AG20443 (cell line): ENCODE data around the gene TTC28.
"Not testable (repeated sequence)": the region's sequence is repeated elsewhere in the genome, so short reads cannot be mapped to it uniquely, and the experiment has no call there.

Experiments
- DNase-seq: peaks from one replicate; pipeline ENCODE4 v3.0.0; 2012; ENCODE audit warnings: low spot score, mixed read lengths

TTC28 gene

GRCh38 chr22:28601915-28602314 lies 77.7 kb downstream of the TTC28 start:
- DNase-seq, result no peak

DNA sequence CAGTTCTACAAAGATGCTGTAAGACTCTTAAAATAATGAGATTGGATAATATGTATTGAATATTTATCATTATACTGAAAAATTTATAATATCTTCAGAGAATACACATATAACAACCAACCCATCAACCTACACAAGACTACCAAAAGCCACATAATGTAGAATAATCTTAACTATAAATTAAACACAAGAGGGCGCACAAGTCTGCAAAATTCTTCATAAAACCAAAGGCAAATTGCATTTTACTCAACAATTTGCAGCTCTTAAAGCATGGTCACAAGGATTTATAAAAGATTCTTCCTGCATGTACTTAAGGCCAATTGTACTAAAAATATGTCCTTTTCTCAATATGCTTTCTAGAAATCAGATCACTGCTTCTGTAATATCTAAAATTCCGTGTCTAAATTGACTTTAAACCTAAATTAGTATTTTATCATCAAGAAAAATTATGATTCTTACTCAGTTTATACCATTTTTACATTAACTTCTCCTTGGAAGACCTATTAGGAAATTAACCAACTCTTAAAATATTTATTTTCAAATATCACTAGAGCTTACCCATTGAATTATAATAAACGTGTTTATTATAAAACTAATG lies 79.0 kb downstream of the TTC28 start:
- DNase-seq, result peak; percentile 40

- no peak for DNase-seq
These were observed 79.9 kb downstream of the TTC28 start for GRCh38 chr22:28599693-28600092.

- no peak for DNase-seq
These were observed 82.0 kb downstream of the TTC28 start for GRCh38 chr22:28597665-28598064.

- DNase-seq, result peak; percentile 49
These were observed 84.7 kb downstream of the TTC28 start for GRCh38 chr22:28594797-28595462.

- DNase-seq, result no peak
These were observed 85.4 kb downstream of the TTC28 start for GRCh38 chr22:28594076-28594796.

- no peak for DNase-seq
These were observed 86.3 kb downstream of the TTC28 start for GRCh38 chr22:28593299-28593698.

GRCh38 chr22:28589102-28589750 lies 90.4 kb downstream of the TTC28 start:
- DNase-seq, result no peak

GRCh38 chr22:28585324-28585723 lies 94.3 kb downstream of the TTC28 start:
- DNase-seq, result no peak

DNA sequence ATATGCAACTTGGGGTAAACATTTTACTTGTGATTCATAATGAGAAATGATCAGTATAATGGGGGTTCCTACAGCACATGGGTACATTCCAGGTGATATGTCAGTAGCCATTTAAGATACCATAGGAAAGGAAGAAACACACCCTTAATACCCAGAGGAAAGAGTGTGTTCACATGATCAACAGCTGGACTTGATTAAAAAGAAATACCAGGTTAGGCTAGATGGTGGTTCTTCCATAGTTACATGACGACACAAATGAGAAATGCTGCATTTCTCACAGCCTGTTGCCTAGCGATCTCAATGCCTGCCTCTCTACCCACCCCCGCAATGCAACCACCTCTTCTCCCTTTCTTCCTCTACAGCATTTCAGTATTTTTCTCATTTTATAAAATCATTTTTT lies 96.8 kb downstream of the TTC28 start:
- DNase-seq, result peak; percentile 84

- DNase-seq, result no peak
These were observed 98.6 kb downstream of the TTC28 start for GRCh38 chr22:28581016-28581415.

DNA sequence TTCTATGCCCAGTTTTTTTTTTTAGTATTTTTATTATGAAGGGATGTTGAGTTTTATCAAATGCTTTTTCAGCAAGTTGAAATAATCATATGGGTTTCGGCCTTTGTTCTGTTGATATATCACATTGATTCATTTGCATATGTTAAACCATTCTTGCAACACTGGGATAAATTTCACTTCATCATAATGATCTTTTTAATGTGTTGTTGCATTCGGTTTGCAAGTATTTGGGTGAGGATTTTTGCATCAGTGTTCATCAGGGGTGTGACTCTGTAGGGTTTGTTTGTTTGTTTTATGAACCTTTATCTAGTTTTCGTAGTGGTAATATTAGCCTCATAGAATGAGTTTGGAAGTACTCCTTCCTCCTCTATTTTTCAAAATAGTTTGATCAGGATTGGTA lies 103.5 kb downstream of the TTC28 start:
- no peak for DNase-seq

DNA sequence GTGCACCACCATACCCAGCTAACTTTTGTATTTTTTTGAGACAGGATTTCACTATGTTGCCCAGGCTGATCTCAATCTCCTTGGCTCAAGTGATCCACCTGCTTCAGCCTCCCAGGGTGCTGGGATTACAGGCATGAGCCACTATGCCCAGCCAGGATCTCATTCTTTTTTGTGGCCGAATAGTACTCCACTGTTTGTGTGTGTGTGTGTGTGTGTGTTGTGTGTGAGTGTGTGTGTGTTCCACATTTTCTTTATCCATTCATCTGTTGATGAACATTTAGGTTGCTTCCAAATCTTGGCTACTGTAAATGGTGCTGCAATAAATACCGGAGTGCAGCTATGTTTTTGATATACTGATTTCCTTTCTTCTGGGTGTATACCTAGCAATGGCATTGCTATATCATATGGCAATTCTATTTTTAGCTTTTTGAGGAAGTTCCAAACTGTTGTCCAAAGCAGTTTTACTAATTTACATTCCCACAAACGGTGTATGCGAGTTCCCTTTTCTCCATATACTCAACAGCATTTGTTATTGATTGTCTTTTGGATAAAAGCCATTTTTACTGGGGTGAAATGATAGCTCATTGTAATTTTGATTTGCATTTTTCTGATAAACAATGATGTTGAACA lies 105.4 kb downstream of the TTC28 start:
- DNase-seq, result no peak

- DNase-seq, result no peak
These were observed 108.8 kb downstream of the TTC28 start for GRCh38 chr22:28570696-28571373.

DNA sequence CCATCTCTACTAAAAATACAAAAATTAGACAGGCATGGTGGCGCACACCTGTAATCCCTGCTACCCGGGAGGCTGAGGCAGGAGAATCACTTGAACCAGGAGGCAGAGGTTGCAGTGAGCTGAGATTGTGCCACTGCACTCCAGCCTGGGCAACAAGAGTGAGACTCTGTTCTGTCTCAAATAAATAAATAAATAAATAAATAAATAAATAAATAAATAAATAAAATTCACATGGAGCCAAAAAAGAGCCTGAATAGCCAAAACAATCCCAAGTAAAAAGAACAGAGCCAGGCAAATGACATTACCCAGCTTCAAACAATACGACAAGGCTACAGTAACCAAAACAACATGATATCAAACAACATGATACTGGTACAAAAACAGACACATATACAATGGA lies 110.7 kb downstream of the TTC28 start:
- not testable (repeated sequence) for DNase-seq

DNA sequence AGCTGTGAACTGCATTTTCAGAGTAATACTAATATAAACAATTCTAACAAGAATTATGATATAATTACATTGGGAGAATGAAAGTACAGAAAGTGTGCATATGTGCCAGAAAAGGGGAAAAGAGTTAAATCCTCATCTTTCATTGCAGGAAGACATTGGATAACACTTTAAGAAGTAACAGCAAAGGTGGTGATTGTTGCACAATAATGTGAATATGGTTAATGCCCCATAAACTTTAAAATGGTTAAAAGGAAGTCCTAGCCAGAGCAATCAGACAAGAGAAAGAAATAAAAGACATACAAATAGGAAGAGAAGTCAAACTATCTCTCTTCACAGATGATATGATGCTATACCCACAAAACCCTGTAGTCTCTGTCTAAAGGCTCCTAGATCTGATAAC lies 111.5 kb downstream of the TTC28 start:
- no peak for DNase-seq

GRCh38 chr22:28566920-28567499 lies 112.6 kb downstream of the TTC28 start:
- not testable (repeated sequence) for DNase-seq

- DNase-seq, result no peak
These were observed 116.0 kb downstream of the TTC28 start for GRCh38 chr22:28563636-28564035.

DNA sequence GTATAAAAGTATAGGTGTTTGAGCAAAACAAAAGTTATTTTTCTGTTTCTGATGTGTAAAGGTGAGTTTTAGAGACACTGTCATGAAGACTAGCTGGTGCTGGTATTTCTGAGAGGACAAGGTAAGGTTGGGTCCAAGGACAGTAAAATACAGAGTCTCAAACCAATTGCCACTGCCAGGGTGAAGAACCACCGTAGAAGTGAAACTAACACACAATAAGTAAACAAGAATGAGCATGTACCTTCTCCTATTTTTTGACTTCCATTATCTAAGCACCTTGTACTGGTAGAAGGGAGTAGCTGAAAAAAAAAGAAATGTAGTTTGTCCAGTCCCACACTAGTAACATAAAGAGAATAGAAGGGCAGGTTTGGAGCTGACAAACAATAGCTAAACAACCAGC lies 117.3 kb downstream of the TTC28 start:
- DNase-seq, result no peak

- not testable (repeated sequence) for DNase-seq
These were observed 118.9 kb downstream of the TTC28 start for GRCh38 chr22:28560743-28561101.

DNA sequence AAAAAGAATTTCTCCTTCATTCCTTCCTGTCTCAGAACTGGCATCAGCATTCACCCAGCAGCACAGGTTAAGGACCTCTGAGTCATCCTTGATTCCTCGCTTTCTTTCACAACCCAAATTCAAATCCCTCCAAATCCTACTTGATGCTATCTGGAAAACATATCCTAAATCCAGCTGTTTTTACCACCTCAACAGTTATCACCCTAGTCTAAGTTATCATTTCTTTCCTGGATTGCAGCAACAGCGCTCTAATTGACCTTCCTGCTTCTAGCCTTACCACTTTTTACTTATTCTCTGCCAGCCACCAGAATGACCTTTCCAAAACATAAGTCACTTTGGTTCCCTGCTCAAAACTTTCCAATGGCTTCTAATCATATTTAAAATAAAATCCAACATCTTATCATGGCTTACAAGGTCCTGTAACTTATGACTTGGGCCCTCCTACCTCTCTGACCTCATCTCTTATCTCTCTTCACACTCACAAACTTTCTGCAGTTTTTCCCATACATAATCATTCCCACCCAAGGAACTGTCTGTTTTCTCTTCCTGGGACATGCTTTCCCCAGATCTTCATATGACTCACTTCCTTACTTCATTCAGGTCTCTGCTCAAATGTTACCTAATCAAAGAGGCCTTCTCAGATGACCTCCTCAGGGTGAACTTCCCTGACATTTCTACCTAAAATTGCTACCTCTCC lies 119.4 kb downstream of the TTC28 start:
- DNase-seq, result peak; percentile 47
